Body of pancreas (tissue), 4 donors: ENCODE measurements around the gene CCDC148. TPM values are rescaled to one million over a fixed set of nuclear protein-coding genes. Genes with fewer than 3 reads are reported as not detected.
A peak's percentile ranks its signal among the peaks of the same experiment; 100 is the strongest.
"Not testable (repeated sequence)": the region's sequence is repeated elsewhere in the genome, so short reads cannot be mapped to it uniquely, and the experiment has no call there.

Source experiments
- ATAC-seq: fragments of 150-250 bp; one replicate; pipeline ENCODE4 v1.9.1; 2016
- DNase-seq, 4 donors: peaks; one replicate each; pipeline ENCODE4 v3.0.0-alpha.2; 2019
- H3K27ac ChIP-seq, 4 donors: fragments of 200-600 bp; sonication (generic); 1 replicate in 3 of 4; 2 replicates in 1 of 4; pipeline versions ENCODE4 v1.5.1 to v1.6.1; 2016 to 2019; ENCODE audit warnings: mild to moderate bottlenecking in 1 of 4, mixed read lengths in 1 of 4, moderate library complexity in 1 of 4
- H3K27me3 ChIP-seq, 2 donors: fragments of 200-600 bp; sonication (generic); one replicate each; pipeline ENCODE4 v1.6.0; 2016; ENCODE audit warnings: mild to moderate bottlenecking in 1 of 2
- H3K36me3 ChIP-seq, 2 donors: fragments of 200-600 bp; sonication (generic); replicated peaks in 1 of 2; 2 replicates each; pipeline ENCODE4 v1.5.1; 2016; ENCODE audit warnings: low read depth in 2 of 2; ENCODE audit not compliant: insufficient read depth in 1 of 2
- H3K4me1 ChIP-seq: fragments of 200-600 bp; sonication (generic); one replicate; pipeline ENCODE4 v1.6.0; 2016
- H3K4me3 ChIP-seq, 2 donors: fragments of 200-600 bp; sonication (generic); 1 replicate in 1 of 2; 2 replicates in 1 of 2; pipeline ENCODE4 v1.5.1; 2016 to 2019
- H3K9me3 ChIP-seq, 3 donors: fragments of 200-600 bp; sonication (generic); 1 replicate in 2 of 3; 2 replicates in 1 of 3; pipeline ENCODE4 v1.5.1; 2016
- POLR2A ChIP-seq, 3 donors: fragments of 450-650 bp; IDR thresholded peaks; one replicate each; pipeline ENCODE4 v1.6.1; 2016; ENCODE audit warnings: antibody characterized with exemption in 3 of 3, mild to moderate bottlenecking in 2 of 3
- WGBS, 2 donors: methylation state at CpG; one replicate each; pipeline ENCODE4 v1.1.5; 2017; 5-methylcytosine and 5-hydroxymethylcytosine counted together
- intact Hi-C: fragments of 100-400 bp; cut with DNase I; formaldehyde crosslinking; loops from one replicate; pipeline ENCODE4 v1.15.1; 2023
- total RNA-seq, 2 donors: library from RNA; depleted of rRNA; stranded (reverse); fragments of >200 nt; gene quantifications; one replicate each; pipeline ENCODE4 v1.1.0, GENCODE V29; 2016
- TF ChIP-seq, protein P1 (sequence below), 7 experiments: fragments of 450-650 bp in 4 of 7; fragments of 200-600 bp in 3 of 7; sonication (generic) in 3 of 7; IDR thresholded peaks; one replicate each; pipeline ENCODE4 v1.5.1; 2016 to 2019; ENCODE audit warnings: antibody characterized with exemption in 7 of 7

CCDC148 gene
- total RNA-seq, 2 donors from 2014 or later: 0.66 to 0.78 TPM

DNA sequence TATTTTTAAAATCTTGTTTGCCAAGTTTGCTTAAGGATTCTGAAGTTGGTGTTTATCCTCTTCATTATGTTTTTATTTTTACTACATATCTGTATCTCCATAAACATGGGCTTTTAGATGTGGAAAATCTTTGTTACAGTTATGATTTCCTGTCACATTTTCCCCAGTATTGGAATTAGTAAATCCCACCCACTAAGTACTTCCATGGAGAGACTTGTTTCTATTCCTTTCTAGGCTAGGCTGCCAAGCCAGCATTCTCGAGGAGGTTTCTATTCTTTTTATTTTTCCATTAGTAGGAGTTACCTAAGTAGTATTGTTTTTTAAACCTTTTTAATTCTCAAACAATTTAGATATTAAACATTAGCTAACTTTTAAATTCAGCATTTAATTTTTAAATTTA is 22.3 kb upstream of the CCDC148 start:
- Histone ChIP-seq H3K9me3 (no peaks in the 10 kb centered on the region), H3K27ac (no peak overlapping the region), H3K36me3 (no peaks in the 10 kb centered on the region), H3K4me3 (no peak overlapping the region), H3K4me1 (peaks cover 10% of the 10 kb centered on the region), H3K27me3 (no peaks in the 10 kb centered on the region)
- no peak for DNase-seq
- no peak for ATAC-seq
- WGBS, 2 donors: 65 to 85% methylated on average over 1 of the region's 1 CpG
- intact Hi-C loops: no loop called here
- TF ChIP-seq, protein P1, sequence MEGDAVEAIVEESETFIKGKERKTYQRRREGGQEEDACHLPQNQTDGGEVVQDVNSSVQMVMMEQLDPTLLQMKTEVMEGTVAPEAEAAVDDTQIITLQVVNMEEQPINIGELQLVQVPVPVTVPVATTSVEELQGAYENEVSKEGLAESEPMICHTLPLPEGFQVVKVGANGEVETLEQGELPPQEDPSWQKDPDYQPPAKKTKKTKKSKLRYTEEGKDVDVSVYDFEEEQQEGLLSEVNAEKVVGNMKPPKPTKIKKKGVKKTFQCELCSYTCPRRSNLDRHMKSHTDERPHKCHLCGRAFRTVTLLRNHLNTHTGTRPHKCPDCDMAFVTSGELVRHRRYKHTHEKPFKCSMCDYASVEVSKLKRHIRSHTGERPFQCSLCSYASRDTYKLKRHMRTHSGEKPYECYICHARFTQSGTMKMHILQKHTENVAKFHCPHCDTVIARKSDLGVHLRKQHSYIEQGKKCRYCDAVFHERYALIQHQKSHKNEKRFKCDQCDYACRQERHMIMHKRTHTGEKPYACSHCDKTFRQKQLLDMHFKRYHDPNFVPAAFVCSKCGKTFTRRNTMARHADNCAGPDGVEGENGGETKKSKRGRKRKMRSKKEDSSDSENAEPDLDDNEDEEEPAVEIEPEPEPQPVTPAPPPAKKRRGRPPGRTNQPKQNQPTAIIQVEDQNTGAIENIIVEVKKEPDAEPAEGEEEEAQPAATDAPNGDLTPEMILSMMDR (IDR thresholded peaks at IDR 0.05): no peak
- TF ChIP-seq POLR2A (IDR thresholded peaks at IDR 0.05): no peak

DNA sequence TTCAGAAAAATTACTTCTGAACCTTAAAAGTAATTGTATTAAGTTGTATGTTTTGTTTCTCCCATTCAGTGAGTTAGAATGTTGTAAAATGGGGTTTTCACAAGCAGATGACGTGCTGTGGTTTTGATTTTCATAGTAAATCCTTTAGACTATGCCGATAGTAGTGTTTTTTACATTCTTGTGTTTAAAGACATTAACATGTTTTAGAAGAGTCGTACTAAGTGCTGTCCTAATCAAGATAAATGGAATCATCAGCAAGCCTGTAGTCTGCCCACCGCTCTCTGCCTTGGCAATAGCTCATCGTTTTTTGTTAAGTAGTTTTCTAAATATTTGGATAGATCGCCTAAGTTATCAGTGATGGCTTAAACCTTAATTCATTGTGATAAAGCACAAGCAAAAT is 21.7 kb upstream of the CCDC148 start:
- Histone ChIP-seq H3K27me3 (no peaks in the 10 kb centered on the region), H3K4me3 (no peak overlapping the region), H3K4me1 (peaks cover 10% of the 10 kb centered on the region), H3K9me3 (no peaks in the 10 kb centered on the region), H3K27ac (no peak overlapping the region), H3K36me3 (no peaks in the 10 kb centered on the region)
- TF ChIP-seq, protein P1 (IDR thresholded peaks at IDR 0.05): no peak
- no peak for TF ChIP-seq POLR2A (IDR thresholded peaks at IDR 0.05)
- ATAC-seq (no peak), DNase-seq (no peak)
- intact Hi-C loops: no loop called here
- WGBS, 2 donors: 65 to 70% methylated on average over 6 of the region's 6 CpGs

DNA sequence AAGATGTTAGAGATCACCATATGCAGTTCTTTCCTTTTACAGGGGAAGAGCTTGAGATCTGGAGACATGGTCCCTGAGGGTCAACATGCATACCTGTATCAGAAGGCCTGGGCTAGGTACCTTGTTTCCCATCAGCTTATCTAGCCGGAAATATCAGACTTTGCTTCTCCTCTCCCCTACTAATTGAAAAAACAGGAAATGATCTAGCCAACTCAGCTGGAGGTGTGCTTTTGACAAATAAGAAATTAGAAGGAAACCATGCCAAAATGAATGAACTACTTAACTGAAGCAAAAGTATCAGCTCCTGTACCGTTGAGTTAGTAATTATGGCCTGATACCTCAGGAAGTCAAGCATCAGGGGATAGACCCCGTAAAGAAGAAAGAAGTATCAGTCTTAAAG is 20.6 kb upstream of the CCDC148 start:
- DNase-seq (no peak), ATAC-seq (no peak)
- Histone ChIP-seq H3K27ac (peak overlapping the region in 3 of 4 donors; percentile 13 to 57 (median 29)), H3K9me3 (no peaks in the 10 kb centered on the region), H3K4me3 (no peak overlapping the region), H3K27me3 (no peaks in the 10 kb centered on the region), H3K36me3 (no peaks in the 10 kb centered on the region), H3K4me1 (peaks cover 10% of the 10 kb centered on the region)
- intact Hi-C loops: no loop called here
- no peak for TF ChIP-seq POLR2A (IDR thresholded peaks at IDR 0.05)
- TF ChIP-seq, protein P1 (IDR thresholded peaks at IDR 0.05): no peak
- WGBS, 2 donors: 41 to 60% methylated on average over 3 of the region's 3 CpGs

DNA sequence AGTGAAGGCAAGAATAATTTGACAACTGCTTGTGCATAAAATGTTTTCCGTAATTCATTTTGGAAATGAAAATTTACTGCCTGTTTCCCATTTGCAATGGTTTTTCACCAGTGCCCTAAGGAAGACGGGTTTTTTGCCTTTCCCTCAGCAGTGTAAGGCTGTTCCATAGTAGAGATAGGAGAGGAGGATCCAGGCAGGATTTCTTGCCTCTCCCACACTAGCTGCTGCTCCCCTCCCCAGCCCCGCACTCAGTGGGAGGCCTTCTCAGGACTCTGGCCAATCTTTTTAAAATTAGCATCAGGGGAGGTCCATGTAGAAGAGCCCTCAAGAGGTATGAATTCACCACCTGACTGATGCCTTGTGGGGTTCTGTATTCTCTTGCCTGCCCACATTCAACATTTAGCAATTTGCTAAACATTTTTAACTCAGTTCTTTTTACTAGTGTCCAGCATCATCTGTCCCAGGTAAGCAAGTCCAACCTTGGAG is 18.0 kb upstream of the CCDC148 start:
- not testable (repeated sequence) for H3K27ac ChIP-seq
- 94 to 97% methylated on average over 2 to 3 of the region's 3 CpGs for WGBS, 2 donors

DNA sequence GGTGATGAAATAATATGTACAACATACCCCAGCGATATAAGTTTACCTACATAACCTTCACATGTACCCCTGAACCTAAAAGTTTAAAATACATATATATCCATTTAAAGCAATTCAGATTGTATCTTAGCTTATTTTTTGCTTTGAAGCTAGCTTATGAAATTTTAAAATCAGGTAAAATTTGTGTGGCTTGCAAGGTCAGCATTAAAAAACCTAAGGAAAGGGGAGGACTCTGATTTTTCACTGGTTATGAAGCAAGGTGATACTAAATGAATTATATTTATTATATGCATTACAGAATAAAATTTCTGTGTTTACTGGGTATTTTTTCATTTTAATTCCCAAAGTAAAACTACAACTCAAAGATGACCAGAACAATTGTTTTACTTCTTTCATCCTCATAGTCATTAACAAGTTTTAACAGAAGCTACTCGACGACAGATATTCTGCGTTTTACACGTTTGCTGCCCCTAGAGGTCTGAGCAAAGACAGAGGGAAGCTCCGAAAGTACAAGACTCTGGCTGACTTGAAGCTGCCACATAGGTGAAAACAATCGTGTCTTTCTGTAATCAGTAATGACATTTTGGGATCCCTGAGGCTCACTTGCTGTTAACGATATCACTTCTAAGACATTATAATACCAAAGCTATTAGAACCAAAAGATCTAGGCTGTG is 17.3 kb upstream of the CCDC148 start:
- TF ChIP-seq, protein P1 (IDR thresholded peaks at IDR 0.05): no peak
- TF ChIP-seq POLR2A (IDR thresholded peaks at IDR 0.05): no peak

More for the DNA sequence above, 18.0 kb upstream of the CCDC148 start:
- H3K4me3 ChIP-seq, ATAC-seq, H3K9me3 ChIP-seq, H3K36me3 ChIP-seq, intact Hi-C loops, H3K27me3 ChIP-seq, DNase-seq: not testable (repeated sequence)
- peaks cover 10% of the 10 kb centered on the region for H3K4me1 ChIP-seq

DNA sequence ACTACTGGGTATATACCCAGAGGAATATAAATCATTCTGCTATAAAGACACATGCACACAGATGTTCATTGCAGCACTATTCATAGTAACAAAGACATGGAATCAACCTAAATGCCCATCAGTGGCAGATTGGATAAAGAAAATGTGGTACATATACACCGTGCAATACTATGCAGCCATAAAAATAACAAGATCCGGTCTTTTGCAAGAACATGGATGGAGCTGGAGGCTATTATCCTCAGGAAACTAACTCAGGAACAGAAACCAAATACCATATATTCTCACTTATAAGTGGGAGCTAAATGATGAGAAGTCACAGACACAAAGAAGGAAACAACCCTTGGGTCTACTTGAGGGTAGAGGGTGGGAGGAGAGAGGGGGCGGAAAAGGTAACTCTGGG is 16.7 kb upstream of the CCDC148 start:
- H3K27me3 ChIP-seq, H3K9me3 ChIP-seq, ATAC-seq, H3K36me3 ChIP-seq, H3K27ac ChIP-seq, DNase-seq, intact Hi-C loops, H3K4me3 ChIP-seq: not testable (repeated sequence)
- H3K4me1 ChIP-seq: peaks cover 10% of the 10 kb centered on the region
- 95 to 97% methylated on average over 3 of the region's 3 CpGs for WGBS, 2 donors

More for the DNA sequence above, 17.3 kb upstream of the CCDC148 start:
- Histone ChIP-seq H3K4me1 (peaks cover 10% of the 10 kb centered on the region), H3K4me3 (no peak overlapping the region), H3K27ac (no peak overlapping the region), H3K36me3 (no peaks in the 10 kb centered on the region), H3K27me3 (no peaks in the 10 kb centered on the region), H3K9me3 (no peaks in the 10 kb centered on the region)
- ATAC-seq (no peak), DNase-seq (no peak)
- intact Hi-C loops: no loop called here
- WGBS, 2 donors: 88 to 96% methylated on average over 8 of the region's 8 CpGs

DNA sequence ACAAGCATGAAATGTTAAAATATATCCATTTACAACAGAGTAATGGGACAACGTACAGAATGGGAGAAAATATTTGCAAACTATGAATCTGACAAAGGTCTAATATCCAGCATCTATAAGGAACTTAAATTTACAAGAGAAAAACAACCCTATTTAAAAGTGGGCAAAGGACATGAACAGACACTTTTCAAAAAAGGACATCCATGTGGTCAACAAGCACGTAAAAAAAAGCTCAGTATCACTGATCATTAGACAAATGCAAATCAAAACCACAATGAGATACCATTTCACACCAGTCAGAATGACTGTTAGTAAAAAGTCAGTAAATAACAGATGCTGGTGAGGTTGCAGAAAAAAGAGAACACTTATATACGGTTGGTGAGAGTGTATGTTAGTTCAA is 16.3 kb upstream of the CCDC148 start:
- 98 to 99% methylated on average over 3 of the region's 3 CpGs for WGBS, 2 donors
- H3K4me3 ChIP-seq, H3K9me3 ChIP-seq, DNase-seq, H3K4me1 ChIP-seq, intact Hi-C loops, H3K27me3 ChIP-seq, ATAC-seq, H3K27ac ChIP-seq, H3K36me3 ChIP-seq: not testable (repeated sequence)
